Endothelial cell (in vitro differentiated cells): ENCODE measurements around the gene HPGD. TPM values are rescaled to one million over a fixed set of nuclear protein-coding genes. Genes with fewer than 3 reads are reported as not detected.

Source experiments
- DNase-seq: peaks from one replicate; pipeline ENCODE4 v3.0.0; 2021; ENCODE audit warnings: low spot score
- H3K27ac Mint-ChIP-seq: one replicate; pipeline ENCODE4 v1.8.0; 2021; ENCODE audit warnings: mixed read lengths, inconsistent platforms; ENCODE audit not compliant: unreplicated experiment
- H3K27me3 Mint-ChIP-seq: one replicate; pipeline ENCODE4 v1.8.0; 2021; ENCODE audit warnings: mild to moderate bottlenecking, moderate library complexity, mixed read lengths, inconsistent platforms; ENCODE audit not compliant: unreplicated experiment
- H3K36me3 Mint-ChIP-seq: one replicate; pipeline ENCODE4 v1.8.0; 2021; ENCODE audit warnings: mild to moderate bottlenecking, low read depth, mixed read lengths, inconsistent platforms; ENCODE audit not compliant: unreplicated experiment
- H3K4me1 Mint-ChIP-seq: one replicate; pipeline ENCODE4 v1.8.0; 2021; ENCODE audit warnings: mild to moderate bottlenecking, mixed read lengths, inconsistent platforms; ENCODE audit not compliant: unreplicated experiment
- H3K4me3 Mint-ChIP-seq: one replicate; pipeline ENCODE4 v1.8.0; 2021; ENCODE audit warnings: mild to moderate bottlenecking, mixed read lengths, inconsistent platforms; ENCODE audit not compliant: unreplicated experiment
- H3K9me3 Mint-ChIP-seq: one replicate; pipeline ENCODE4 v1.8.0; 2021; ENCODE audit warnings: mixed read lengths, inconsistent platforms; ENCODE audit not compliant: unreplicated experiment
- total RNA-seq: library from RNA; stranded (reverse); fragmentation: NEBNext Ultra II Directional; extraction: Animal tissue kit (Norgen Biotek cat#: 25700); gene quantifications from one replicate; pipeline ENCODE4 v1.2.1, GENCODE V29; 2021; ENCODE audit not compliant: unreplicated experiment
- TF ChIP-seq, protein P1 (sequence below): fragments of 200-600 bp; sonication (generic); IDR thresholded peaks from one replicate; pipeline ENCODE4 v1.5.0; 2021; ENCODE audit warnings: antibody characterized with exemption; ENCODE audit not compliant: unreplicated experiment

HPGD gene
- total RNA-seq, 1 donor from 2014 or later = 14.6 TPM

DNA sequence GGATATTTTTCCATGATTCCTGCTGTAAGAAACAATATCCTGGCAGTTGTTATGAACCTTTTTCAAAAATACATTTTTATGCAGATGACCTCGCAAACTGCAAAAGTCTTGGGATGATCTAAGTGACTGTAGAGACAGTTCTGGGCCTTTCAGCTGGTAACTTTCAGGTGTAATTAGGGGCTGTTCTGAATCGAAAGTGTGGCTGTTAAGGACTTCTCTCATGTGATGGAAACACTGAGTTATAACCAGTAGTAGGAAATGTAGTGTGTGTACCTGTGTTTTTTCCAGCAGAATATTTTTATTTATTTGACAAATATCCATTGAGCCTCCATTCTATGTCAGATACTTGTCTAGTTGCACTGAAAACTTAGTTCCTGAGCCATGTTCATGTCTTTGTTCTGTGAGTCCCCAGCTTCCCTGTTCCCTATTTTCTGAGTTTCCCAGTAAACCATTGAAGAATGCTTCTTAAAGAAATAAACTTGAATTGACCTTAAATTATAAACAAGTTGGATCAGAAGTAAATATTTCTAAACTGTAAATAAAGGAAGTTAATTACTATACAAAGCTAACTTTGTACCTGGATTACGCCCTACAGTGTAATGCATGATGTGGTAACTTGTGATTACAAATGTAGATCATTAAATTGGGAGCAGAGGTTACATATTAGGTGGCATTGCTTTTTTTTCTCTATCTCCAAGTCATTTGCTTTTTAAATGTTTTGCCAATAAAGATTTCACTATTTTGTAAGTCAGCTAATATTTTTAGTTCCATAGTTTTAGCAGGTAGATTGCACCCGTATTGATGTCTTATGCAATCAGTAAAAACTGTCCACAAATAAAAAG is 33.7 kb upstream of the HPGD start:
- DNase-seq = no peak
- Mint-ChIP-seq H3K9me3 (no peaks in the 10 kb centered on the region), H3K27ac (no peak overlapping the region), H3K27me3 (no peaks in the 10 kb centered on the region), H3K36me3 (no peaks in the 10 kb centered on the region), H3K4me3 (no peak overlapping the region), H3K4me1 (peaks cover 13% of the 10 kb centered on the region)
- TF ChIP-seq, protein P1, sequence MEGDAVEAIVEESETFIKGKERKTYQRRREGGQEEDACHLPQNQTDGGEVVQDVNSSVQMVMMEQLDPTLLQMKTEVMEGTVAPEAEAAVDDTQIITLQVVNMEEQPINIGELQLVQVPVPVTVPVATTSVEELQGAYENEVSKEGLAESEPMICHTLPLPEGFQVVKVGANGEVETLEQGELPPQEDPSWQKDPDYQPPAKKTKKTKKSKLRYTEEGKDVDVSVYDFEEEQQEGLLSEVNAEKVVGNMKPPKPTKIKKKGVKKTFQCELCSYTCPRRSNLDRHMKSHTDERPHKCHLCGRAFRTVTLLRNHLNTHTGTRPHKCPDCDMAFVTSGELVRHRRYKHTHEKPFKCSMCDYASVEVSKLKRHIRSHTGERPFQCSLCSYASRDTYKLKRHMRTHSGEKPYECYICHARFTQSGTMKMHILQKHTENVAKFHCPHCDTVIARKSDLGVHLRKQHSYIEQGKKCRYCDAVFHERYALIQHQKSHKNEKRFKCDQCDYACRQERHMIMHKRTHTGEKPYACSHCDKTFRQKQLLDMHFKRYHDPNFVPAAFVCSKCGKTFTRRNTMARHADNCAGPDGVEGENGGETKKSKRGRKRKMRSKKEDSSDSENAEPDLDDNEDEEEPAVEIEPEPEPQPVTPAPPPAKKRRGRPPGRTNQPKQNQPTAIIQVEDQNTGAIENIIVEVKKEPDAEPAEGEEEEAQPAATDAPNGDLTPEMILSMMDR = no peak

DNA sequence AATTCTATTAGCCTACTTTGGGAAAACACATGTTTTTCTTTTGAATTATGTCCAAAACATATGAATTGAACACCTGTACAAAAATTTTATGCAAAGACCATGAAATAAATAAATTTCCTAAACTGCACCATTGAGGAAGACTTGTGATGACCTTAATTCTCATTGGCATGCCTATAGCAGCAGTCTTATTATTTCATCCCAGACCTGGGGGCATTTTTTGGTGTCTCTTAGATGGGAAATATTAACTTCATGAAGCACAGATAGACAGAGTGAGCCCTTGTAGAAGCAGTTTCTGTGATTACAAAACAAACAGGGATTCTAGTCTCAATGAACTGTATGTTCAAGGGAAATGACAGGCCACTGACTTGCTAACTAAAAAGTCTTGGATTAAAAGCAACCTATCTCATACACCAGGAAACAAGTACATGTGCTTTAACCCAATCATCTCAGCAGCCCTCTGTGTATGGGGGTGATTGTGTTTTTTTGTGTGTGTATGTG is 32.0 kb upstream of the HPGD start:
- Mint-ChIP-seq H3K4me3 (no peak overlapping the region), H3K36me3 (no peaks in the 10 kb centered on the region), H3K27ac (no peak overlapping the region), H3K27me3 (no peaks in the 10 kb centered on the region), H3K9me3 (no peaks in the 10 kb centered on the region), H3K4me1 (peaks cover 8% of the 10 kb centered on the region)
- TF ChIP-seq, protein P1 = no peak
- no peak for DNase-seq

DNA sequence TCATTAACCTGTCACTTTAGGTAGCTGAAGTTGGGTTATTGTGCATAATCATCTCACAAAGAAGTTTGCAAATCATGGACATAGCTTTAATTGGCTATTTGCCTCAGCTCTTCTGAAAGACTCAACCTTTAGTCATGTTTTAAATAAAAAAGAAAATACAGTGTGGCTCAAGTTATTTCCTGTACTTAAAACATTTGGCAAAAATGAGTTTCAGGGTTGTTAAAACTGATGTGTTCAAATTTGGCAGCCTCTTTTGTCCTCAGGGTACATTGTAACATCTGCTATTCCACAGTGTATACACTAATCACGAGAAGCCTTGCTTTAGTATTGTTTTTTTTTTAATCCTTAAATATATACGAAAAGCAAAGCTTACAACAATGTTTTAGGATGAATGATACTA is 31.5 kb upstream of the HPGD start:
- Mint-ChIP-seq H3K9me3 (no peaks in the 10 kb centered on the region), H3K27ac (no peak overlapping the region), H3K4me1 (peaks cover 6% of the 10 kb centered on the region), H3K4me3 (no peak overlapping the region), H3K27me3 (no peaks in the 10 kb centered on the region), H3K36me3 (no peaks in the 10 kb centered on the region)
- no peak for DNase-seq
- TF ChIP-seq, protein P1 = no peak

DNA sequence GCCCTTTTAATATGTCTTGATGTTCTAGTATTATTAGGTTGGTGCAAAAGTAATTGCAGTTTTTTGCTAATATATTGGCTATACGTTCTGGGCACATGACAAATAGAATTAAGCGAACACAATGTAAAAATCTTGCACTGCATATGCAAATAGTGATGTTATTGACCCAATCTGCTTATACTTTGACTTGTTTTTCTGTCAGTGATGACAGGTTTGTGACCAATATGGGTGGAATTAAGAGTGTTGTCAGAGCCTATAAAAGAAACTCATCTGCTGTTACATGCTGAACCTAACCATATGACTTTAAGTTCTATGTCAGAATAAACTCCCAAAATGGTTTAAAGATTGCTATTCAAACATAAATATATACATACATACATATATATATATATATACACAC is 30.7 kb upstream of the HPGD start:
- TF ChIP-seq, protein P1 = no peak
- no peak for DNase-seq
- no peak overlapping the region for H3K4me3 Mint-ChIP-seq
- H3K4me1 Mint-ChIP-seq = no peaks in the 10 kb centered on the region
- H3K36me3 Mint-ChIP-seq = peaks cover 3% of the 10 kb centered on the region
- H3K27ac Mint-ChIP-seq = no peak overlapping the region
- no peaks in the 10 kb centered on the region for H3K9me3 Mint-ChIP-seq
- no peaks in the 10 kb centered on the region for H3K27me3 Mint-ChIP-seq

DNA sequence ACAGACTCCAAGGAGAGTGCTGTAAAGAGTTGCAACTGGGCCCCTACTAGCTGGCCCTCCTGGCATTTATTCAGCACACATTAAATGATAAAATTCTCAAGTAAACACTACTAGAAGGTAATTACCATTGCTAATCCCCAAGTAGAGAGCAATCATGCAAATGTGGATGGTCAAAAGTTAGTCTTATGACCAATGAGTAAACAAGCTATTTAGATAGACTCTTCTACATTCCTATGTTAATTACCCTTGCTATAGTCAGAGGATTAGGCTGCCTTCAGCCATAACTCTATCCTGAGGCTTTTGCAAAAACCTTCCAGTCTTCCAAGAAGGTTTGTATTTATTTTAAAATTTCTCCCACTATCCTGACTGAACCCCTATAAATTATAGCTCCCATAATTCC is 28.3 kb upstream of the HPGD start:
- TF ChIP-seq, protein P1 = no peak
- no peak for DNase-seq
- H3K9me3 Mint-ChIP-seq = peaks cover 7% of the 10 kb centered on the region
- H3K27me3 Mint-ChIP-seq = no peaks in the 10 kb centered on the region
- no peak overlapping the region for H3K4me3 Mint-ChIP-seq
- H3K36me3 Mint-ChIP-seq = peaks cover 7% of the 10 kb centered on the region
- no peak overlapping the region for H3K27ac Mint-ChIP-seq
- H3K4me1 Mint-ChIP-seq = no peaks in the 10 kb centered on the region
